AG20443 (cell line): Measurements from ENCODE around the gene MYF5.
A peak's percentile ranks its signal among the peaks of the same experiment; 100 is the strongest.

Source experiments
- DNase-seq: peaks from one replicate; pipeline ENCODE4 v3.0.0; 2012; ENCODE audit warnings: low spot score, mixed read lengths

The MYF5 gene

DNA sequence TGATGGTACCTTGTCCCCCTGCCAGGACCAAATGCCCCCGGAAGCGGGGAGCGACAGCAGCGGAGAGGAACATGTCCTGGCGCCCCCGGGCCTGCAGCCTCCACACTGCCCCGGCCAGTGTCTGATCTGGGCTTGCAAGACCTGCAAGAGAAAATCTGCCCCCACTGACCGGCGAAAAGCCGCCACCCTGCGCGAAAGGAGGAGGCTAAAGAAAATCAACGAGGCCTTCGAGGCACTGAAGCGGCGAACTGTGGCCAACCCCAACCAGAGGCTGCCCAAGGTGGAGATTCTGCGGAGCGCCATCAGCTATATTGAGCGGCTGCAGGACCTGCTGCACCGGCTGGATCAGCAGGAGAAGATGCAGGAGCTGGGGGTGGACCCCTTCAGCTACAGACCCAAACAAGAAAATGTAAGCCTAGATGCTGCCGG is 8.9 kb upstream of the MYF5 start:
- no peak for DNase-seq

DNA sequence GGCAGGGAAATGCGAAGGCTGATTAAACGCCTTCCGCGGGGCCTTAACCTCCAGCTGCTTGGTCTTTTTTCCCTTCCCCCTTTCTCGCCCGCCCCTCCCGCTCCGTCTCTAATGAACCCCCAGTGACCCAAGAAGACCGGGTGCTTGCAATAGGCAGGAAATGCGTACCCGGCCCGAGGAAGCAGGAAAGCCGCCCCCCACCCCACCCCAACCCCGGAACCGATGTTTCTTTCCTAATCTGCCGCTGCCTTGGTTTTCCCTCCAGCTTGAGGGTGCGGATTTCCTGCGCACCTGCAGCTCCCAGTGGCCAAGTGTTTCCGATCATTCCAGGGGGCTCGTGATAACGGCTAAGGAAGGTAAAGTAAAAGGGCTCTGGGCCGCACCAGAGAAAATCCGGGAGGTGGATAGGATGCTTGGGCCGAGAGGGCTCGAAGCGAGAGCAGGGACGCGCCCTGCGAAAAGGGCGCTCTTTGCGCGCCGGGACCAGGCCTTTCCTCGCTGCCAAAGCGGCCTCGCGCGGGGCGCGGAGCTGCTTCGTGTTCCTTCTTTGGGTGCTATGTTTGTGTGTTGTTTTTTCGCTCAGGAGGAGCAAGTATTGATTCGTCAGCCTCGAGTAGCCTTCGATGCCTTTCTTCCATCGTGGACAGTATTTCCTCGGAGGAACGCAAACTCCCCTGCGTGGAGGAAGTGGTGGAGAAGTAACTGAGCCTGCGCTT is 8.3 kb upstream of the MYF5 start:
- no peak for DNase-seq

DNA sequence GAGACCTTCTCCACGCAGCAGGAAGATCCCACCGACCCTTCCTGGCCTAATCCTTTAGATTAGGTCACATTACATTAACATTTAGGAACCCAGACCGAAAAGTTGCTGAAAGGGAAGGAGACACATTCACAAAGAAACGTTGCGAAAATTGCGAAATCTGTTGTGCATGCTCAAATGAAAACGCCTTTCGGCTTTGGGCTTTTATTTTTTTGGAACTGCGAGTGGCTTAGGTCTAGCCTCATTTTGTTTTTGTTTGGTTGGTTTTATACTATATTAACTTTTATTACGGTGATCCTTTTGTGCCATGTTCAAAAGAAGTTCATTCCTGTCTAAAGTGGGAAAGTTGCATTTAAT is 7.8 kb upstream of the MYF5 start:
- no peak for DNase-seq

GRCh38 chr12:80709811-80710726 is 6.6 kb upstream of the MYF5 start:
- DNase-seq = no peak

DNA sequence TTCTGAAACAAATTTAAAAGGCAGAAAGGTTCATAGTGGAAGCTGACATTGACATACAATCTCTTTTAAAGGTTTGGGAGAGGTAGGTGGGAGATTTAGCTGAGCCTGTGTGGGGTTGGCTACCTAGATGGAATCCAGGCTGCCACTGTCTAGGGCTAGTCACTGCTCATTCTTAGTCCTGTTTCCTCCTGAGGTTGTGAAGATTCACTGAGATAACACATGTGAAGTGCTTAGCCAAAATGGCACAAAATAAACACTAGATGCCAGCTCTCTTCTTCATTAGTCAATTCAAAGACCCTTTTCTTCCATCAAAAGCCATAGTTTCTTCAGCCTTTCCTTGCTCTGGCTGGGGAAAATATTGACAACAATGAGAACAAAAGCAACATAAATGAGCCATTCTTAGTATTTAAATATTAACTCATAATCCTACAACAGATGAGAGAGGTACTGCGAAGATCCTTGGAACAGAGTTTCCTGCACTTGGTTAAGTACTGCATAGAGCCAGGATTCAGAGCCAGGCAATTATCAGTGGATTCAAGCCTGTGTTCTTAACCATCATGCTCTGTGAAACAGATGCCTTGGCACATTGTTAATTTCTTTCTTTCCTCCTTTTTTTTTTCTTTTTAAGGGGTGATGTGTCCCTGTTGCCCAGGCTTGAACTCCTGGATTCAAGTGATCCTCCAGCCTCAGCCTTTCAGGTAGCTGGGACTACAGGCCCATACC is 5.8 kb upstream of the MYF5 start:
- no peak for DNase-seq

GRCh38 chr12:80711866-80712265 is 4.8 kb upstream of the MYF5 start:
- no peak for DNase-seq

GRCh38 chr12:80712866-80713265 is 3.8 kb upstream of the MYF5 start:
- no peak for DNase-seq

GRCh38 chr12:80713419-80713818 is 3.3 kb upstream of the MYF5 start:
- no peak for DNase-seq

GRCh38 chr12:80714055-80714454 is 2.7 kb upstream of the MYF5 start:
- DNase-seq = no peak

- no peak for DNase-seq
Measured at GRCh38 chr12:80714846-80715245, 1.9 kb upstream of the MYF5 start.

- no peak for DNase-seq
Measured at GRCh38 chr12:80715713-80716249, 931 bp upstream of the MYF5 start.

GRCh38 chr12:80717856-80718255 is 1.1 kb downstream of the MYF5 start:
- no peak for DNase-seq

GRCh38 chr12:80720516-80720915 is 3.8 kb downstream of the MYF5 start:
- no peak for DNase-seq

DNA sequence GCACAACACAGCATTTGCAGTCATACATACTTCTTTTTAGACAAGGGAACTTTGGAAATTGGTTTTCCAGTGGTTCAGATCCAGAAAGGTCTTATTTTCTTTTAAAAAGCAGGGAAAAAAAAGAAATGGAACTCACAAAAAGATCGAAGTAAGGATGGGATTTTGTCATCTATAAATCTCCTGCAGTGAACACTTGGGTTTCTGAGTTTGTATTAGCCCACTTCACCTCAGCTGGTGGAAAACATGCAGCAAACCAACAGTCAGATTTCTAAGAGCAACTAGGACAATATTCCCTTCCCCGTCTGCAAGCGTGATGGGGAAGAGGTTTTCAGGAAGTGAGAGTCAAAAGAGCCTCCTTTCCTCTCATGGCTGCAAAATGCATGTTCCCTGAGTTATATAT is 4.6 kb downstream of the MYF5 start:
- DNase-seq = no peak

DNA sequence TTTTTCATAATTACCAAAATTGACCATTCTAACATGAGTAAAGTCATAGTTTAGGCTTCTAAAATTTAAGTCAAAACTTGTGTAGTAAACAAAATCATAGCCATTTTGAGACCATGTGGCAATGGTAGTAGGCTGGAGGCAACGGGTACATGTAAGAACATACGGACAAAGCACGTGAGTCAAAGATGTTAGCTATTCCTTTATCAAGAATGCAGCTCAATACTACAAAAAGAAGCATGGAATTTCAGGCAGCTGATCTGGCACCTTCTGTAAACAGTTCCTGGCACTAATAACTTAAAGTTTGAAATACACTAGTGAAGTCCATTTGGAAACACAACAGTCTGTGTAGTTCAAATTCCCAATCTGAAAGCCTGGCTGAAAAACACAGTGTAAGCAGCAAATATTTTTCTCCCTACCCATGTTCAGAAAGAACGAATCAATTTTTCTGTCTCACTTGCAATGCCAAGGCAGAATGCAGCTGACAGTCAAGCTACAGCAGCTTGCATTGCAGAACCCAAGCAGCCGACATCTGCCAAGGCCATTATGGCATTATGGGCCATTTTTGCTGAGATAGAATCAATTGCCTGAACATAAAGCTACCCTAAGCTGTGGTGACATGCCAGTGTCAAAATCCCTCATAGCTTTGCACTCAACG is 29.3 kb downstream of the MYF5 start:
- DNase-seq = no peak

DNA sequence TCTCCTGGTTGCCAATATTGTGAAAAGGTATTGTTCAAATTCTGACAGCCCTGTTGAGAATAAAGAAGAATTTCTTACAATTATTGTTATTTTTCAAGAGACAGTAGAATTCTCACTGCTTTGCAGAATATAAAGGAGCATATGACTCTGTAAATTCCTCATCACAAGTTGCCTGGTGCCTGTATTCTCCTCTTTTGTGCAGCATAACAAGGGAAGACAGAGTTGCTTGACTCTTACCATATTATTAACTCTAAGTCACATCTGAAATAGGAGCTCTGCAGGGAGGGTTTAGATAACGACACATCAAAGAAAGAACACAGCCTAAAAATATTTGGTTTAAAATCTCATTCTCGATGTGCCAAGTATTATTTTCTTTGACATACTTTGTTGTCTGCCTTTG is 31.1 kb downstream of the MYF5 start:
- DNase-seq = no peak

DNA sequence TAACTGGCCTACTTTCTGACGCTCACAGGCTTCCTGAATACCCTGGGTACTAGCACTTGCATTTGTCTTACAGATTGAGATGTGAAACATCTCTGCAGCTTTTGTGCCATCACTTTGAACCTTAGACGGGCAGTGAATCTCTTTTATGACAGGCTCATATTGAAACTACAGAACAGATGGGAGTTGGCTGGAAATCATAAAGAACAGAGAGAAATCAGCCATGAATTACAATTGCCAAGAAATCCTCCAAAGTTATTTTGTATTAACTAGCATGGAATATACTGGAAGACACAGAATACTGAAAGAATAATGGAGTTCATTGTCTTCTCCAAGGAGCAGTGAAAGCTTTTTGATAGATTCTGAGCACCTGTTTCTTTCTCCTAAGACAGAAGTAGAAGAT is 32.7 kb downstream of the MYF5 start:
- DNase-seq = no peak

GRCh38 chr12:80752464-80752863 is 35.8 kb downstream of the MYF5 start:
- DNase-seq = no peak

DNA sequence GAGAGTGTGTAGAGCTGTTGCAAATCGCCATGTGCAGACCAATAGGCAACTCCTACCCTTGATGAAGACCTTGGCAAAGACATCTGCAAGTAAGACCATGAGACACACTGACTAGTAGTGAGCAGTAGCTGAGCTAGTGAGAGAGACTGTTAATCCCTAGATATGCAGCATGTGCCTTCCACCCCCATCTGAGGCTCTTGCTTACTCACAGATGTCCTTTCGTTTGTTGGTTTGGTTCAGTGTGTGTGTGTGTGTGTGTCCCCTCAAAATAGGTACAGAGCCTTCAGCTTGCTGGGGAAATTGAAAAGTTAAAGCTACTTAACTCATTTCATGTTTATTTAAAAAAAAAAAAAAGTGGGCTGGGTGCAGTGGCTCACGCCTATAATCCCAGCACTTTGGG is 37.6 kb downstream of the MYF5 start:
- DNase-seq = no peak

DNA sequence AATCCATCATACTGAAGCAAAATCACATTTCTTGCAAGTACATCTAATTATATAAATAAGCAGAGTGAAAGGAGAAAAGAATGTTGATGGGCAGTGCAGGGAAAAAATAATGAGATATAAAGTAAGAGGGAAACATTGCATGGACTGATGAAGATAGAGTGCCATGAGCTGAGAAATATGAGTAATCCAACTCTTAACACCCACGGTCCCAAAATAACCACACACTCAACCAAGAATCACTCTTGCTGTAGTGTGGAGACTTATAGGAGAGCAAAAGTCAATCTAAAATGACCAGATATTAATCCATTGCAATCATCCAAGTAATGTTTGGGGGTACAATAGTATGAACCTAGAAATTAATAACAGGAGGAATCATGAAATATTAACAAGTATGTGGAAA is 40.2 kb downstream of the MYF5 start:
- DNase-seq = no peak

GRCh38 chr12:80761838-80762237 is 45.1 kb downstream of the MYF5 start:
- DNase-seq = no peak

GRCh38 chr12:80763874-80764273 is 47.2 kb downstream of the MYF5 start:
- DNase-seq = peak; percentile 24
